Gastroesophageal sphincter (tissue), 3 donors: Measurements from ENCODE around the gene PRPF6.

Source experiments
- EP300 ChIP-seq: sonication (generic); formaldehyde crosslinking; IDR thresholded peaks from one replicate; pipeline ENCODE4 v1.6.1; 2017; ENCODE audit warnings: antibody characterized with exemption, mild to moderate bottlenecking
- POLR2A ChIP-seq, 2 donors: fragments of 450-650 bp; IDR thresholded peaks; one replicate each; pipeline ENCODE4 v1.6.1; 2017; ENCODE audit warnings: antibody characterized with exemption in 2 of 2, mild to moderate bottlenecking in 2 of 2, moderate library complexity in 1 of 2
- POLR2AphosphoS5 ChIP-seq: sonication (generic); formaldehyde crosslinking; IDR thresholded peaks from one replicate; pipeline ENCODE4 v1.6.1; 2017; ENCODE audit warnings: antibody characterized with exemption
- TF ChIP-seq, protein P1 (sequence below), 4 experiments: fragments of 200-600 bp in 2 of 4; fragments of 450-650 bp in 2 of 4; sonication (generic) in 1 of 4; IDR thresholded peaks; one replicate each; pipeline ENCODE4 v1.5.1; 2017 to 2019; ENCODE audit warnings: antibody characterized with exemption in 4 of 4, mild to moderate bottlenecking in 2 of 4, moderate library complexity in 2 of 4

DNA sequence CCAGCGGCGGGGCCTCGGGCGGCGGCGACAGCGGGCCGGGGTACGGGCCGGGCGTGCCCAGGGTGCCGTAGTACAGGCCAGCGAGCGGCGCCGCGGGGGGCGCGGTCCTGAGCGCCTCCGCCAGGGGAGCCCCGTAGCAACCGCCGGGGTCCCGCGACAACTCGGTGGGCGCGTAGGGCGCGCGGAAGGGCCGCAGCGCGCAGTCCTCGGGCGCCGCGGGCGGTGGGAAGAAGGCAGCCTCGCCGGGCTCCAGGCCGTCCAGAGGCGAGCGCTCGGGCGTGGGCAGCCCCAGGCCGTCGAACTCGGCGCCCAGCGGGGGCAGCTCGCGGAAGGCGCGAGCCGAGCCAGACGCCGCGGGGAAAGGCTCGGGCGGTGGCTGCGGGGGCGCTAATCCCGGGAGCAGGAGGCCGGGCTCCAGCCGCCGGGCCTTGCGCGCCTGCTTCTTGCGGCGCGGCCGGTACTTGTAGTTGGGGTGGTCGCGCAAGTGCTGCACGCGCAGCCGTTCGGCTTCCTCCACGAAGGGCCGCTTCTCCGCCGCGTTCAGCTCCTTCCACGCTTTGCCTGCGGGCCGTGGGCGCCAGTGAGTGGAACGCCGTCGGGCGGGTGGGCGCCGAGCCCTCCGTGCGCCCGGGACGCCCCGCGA lies 67.6 kb downstream of the PRPF6 start:
- TF ChIP-seq POLR2A (IDR thresholded peaks at IDR 0.05) (no peak), EP300 (no peak), POLR2AphosphoS5 (no peak)
- TF ChIP-seq, protein P1, sequence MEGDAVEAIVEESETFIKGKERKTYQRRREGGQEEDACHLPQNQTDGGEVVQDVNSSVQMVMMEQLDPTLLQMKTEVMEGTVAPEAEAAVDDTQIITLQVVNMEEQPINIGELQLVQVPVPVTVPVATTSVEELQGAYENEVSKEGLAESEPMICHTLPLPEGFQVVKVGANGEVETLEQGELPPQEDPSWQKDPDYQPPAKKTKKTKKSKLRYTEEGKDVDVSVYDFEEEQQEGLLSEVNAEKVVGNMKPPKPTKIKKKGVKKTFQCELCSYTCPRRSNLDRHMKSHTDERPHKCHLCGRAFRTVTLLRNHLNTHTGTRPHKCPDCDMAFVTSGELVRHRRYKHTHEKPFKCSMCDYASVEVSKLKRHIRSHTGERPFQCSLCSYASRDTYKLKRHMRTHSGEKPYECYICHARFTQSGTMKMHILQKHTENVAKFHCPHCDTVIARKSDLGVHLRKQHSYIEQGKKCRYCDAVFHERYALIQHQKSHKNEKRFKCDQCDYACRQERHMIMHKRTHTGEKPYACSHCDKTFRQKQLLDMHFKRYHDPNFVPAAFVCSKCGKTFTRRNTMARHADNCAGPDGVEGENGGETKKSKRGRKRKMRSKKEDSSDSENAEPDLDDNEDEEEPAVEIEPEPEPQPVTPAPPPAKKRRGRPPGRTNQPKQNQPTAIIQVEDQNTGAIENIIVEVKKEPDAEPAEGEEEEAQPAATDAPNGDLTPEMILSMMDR (IDR thresholded peaks at IDR 0.05), result no peak
